WTC11 (cell line): ENCODE measurements around the gene FHIT. TPM values are rescaled to one million over a fixed set of nuclear protein-coding genes. Genes with fewer than 3 reads are reported as not detected.

ENCODE experiments used
- ATAC-seq: fragments of 200-7000 bp; cut with Tn5 transposase; 2 replicates; pipeline ENCODE4 v1.10.0; 2021; ENCODE audit warnings: mild to moderate bottlenecking, moderate library complexity
- CTCF ChIA-PET: fragments of 300-600 bp; sonication (Branson Sonifier 250); formaldehyde crosslinking; loops from one replicate; lab custom pipeline; 2021; ENCODE audit warnings: antibody characterized with exemption; lab: Charles Lee
- POLR2A ChIA-PET: fragments of 350-600 bp; sonication (Branson Sonifier 250); formaldehyde crosslinking; loops from one replicate; lab custom pipeline; 2021; ENCODE audit warnings: antibody characterized with exemption; lab: Charles Lee
- DNase-seq: peaks from one replicate; pipeline ENCODE4 v3.0.0; 2021; ENCODE audit warnings: low spot score
- H3K27ac Mint-ChIP-seq: 2 replicates; pipeline ENCODE4 v1.8.0; 2021; ENCODE audit warnings: mixed read lengths
- H3K27me3 Mint-ChIP-seq: 2 replicates; pipeline ENCODE4 v1.8.0; 2021; ENCODE audit warnings: low read depth, mild to moderate bottlenecking, moderate library complexity, mixed read lengths
- H3K36me3 Mint-ChIP-seq: 2 replicates; pipeline ENCODE4 v1.8.0; 2021; ENCODE audit warnings: mixed read lengths
- H3K4me1 Mint-ChIP-seq: 2 replicates; pipeline ENCODE4 v1.8.0; 2022; ENCODE audit warnings: mixed read lengths
- H3K4me3 Mint-ChIP-seq: 2 replicates; pipeline ENCODE4 v1.8.0; 2021; ENCODE audit warnings: mild to moderate bottlenecking, moderate library complexity, mixed read lengths
- H3K9me3 Mint-ChIP-seq: 2 replicates; pipeline ENCODE4 v1.8.0; 2021; ENCODE audit warnings: mixed read lengths
- ATF1 ChIP-seq: sonication (generic); formaldehyde crosslinking; IDR thresholded peaks from 2 replicates; pipeline ENCODE4 v1.8.1; 2023; ENCODE audit warnings: mild to moderate bottlenecking, moderate library complexity, missing genetic modification reagents
- ATF3 ChIP-seq: sonication (generic); formaldehyde crosslinking; conservative IDR thresholded peaks from 2 replicates; pipeline ENCODE4 v1.8.1; 2022; ENCODE audit warnings: mild to moderate bottlenecking, missing genetic modification reagents
- CREB1 ChIP-seq: sonication (generic); formaldehyde crosslinking; IDR thresholded peaks from 2 replicates; pipeline ENCODE4 v1.8.0; 2023; ENCODE audit warnings: mild to moderate bottlenecking, missing genetic modification reagents
- CREM ChIP-seq: sonication (generic); formaldehyde crosslinking; IDR thresholded peaks from 2 replicates; pipeline ENCODE4 v1.8.1; 2022; ENCODE audit warnings: mild to moderate bottlenecking, missing genetic modification reagents, moderate library complexity
- E2F4 ChIP-seq: sonication (generic); formaldehyde crosslinking; IDR thresholded peaks from 2 replicates; pipeline ENCODE4 v1.8.1; 2022; ENCODE audit warnings: low read depth, mild to moderate bottlenecking, moderate library complexity, missing genetic modification reagents, borderline replicate concordance
- ELF4 ChIP-seq: sonication (generic); formaldehyde crosslinking; IDR thresholded peaks from 2 replicates; pipeline ENCODE4 v1.8.1; 2022; ENCODE audit warnings: low read depth, mild to moderate bottlenecking, moderate library complexity, missing genetic modification reagents
- ETV6 ChIP-seq: sonication (generic); formaldehyde crosslinking; IDR thresholded peaks from 2 replicates; pipeline ENCODE4 v1.8.1; 2022; ENCODE audit warnings: mild to moderate bottlenecking, missing genetic modification reagents
- GTF2I ChIP-seq: fragments of 250-450 bp; sonication (Bioruptor Pico); conservative IDR thresholded peaks from 2 replicates; pipeline ENCODE4 v1.4.0; 2021; ENCODE audit warnings: mild to moderate bottlenecking
- NFE2L1 ChIP-seq: sonication (generic); formaldehyde crosslinking; IDR thresholded peaks from 2 replicates; pipeline ENCODE4 v1.8.1; 2023; ENCODE audit warnings: missing genetic modification reagents
- NFYB ChIP-seq: sonication (generic); formaldehyde crosslinking; conservative IDR thresholded peaks from 2 replicates; pipeline ENCODE4 v1.8.0; 2022; ENCODE audit warnings: low read depth, missing genetic modification reagents
- NR2C2 ChIP-seq: sonication (generic); formaldehyde crosslinking; IDR thresholded peaks from 2 replicates; pipeline ENCODE4 v1.8.0; 2022; ENCODE audit warnings: mild to moderate bottlenecking, missing genetic modification reagents
- RORB ChIP-seq: fragments of 250-450 bp; sonication (Bioruptor Pico); IDR thresholded peaks from 2 replicates; pipeline ENCODE4 v1.9.0; 2021; ENCODE audit warnings: mild to moderate bottlenecking
- TCF7 ChIP-seq: sonication (generic); formaldehyde crosslinking; IDR thresholded peaks from 2 replicates; pipeline ENCODE4 v1.8.0; 2022; ENCODE audit warnings: mild to moderate bottlenecking, low read depth, missing genetic modification reagents, moderate library complexity
- TEAD1 ChIP-seq: sonication (generic); formaldehyde crosslinking; IDR thresholded peaks from 2 replicates; pipeline ENCODE4 v1.8.0; 2022; ENCODE audit warnings: mild to moderate bottlenecking, missing genetic modification reagents
- ZNF138 ChIP-seq: sonication (generic); formaldehyde crosslinking; conservative IDR thresholded peaks from 2 replicates; pipeline ENCODE4 v1.8.1; 2022; ENCODE audit warnings: mild to moderate bottlenecking, moderate library complexity, missing genetic modification reagents
- ZNF532 ChIP-seq: fragments of 250-450 bp; sonication (Bioruptor Pico); IDR thresholded peaks from 2 replicates; pipeline ENCODE4 v1.9.0; 2021; ENCODE audit warnings: mild to moderate bottlenecking, borderline replicate concordance
- total RNA-seq: library from RNA; stranded (reverse); gene quantifications from 3 replicates; pipeline ENCODE4 v1.2.3, GENCODE V29; 2021
- TF ChIP-seq, protein P1 (sequence below): sonication (generic); formaldehyde crosslinking; IDR thresholded peaks from 2 replicates; pipeline ENCODE4 v1.8.0; 2023; ENCODE audit warnings: missing genetic modification reagents
- TF ChIP-seq, protein P2 (sequence below): fragments of 250-450 bp; sonication (Bioruptor Pico); IDR thresholded peaks from 2 replicates; pipeline ENCODE4 v1.9.0; 2021; ENCODE audit warnings: mild to moderate bottlenecking
- TF ChIP-seq, protein P3 (sequence below): sonication (generic); formaldehyde crosslinking; conservative IDR thresholded peaks from 2 replicates; pipeline ENCODE4 v1.8.1; 2023; ENCODE audit warnings: mild to moderate bottlenecking, low read depth, missing genetic modification reagents, moderate library complexity
- TF ChIP-seq, protein P4 (sequence below): sonication (generic); formaldehyde crosslinking; IDR thresholded peaks from 2 replicates; pipeline ENCODE4 v1.8.1; 2023; ENCODE audit warnings: mild to moderate bottlenecking, missing genetic modification reagents, borderline replicate concordance

The FHIT gene
- total RNA-seq, 1 experiment from 2014 or later = 2.6 TPM

GRCh38 chr3:61201071-61201470 is 50.2 kb downstream of the FHIT start:
- no peak overlapping the region for H3K27ac Mint-ChIP-seq
- no peak for TF ChIP-seq ZNF532 (CRISPR knock-in tag)
- no peak for TF ChIP-seq NFE2L1
- TF ChIP-seq RORB = no peak
- TF ChIP-seq, protein P1, sequence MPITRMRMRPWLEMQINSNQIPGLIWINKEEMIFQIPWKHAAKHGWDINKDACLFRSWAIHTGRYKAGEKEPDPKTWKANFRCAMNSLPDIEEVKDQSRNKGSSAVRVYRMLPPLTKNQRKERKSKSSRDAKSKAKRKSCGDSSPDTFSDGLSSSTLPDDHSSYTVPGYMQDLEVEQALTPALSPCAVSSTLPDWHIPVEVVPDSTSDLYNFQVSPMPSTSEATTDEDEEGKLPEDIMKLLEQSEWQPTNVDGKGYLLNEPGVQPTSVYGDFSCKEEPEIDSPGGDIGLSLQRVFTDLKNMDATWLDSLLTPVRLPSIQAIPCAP (CRISPR knock-in tag) = no peak
- TF ChIP-seq, protein P2, sequence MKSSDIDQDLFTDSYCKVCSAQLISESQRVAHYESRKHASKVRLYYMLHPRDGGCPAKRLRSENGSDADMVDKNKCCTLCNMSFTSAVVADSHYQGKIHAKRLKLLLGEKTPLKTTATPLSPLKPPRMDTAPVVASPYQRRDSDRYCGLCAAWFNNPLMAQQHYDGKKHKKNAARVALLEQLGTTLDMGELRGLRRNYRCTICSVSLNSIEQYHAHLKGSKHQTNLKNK (CRISPR knock-in tag) = no peak
- TF ChIP-seq NR2C2 (CRISPR knock-in tag) = no peak
- TF ChIP-seq NFYB (CRISPR knock-in tag) = no peak
- no peak for TF ChIP-seq ZNF138 (CRISPR knock-in tag)
- no peak for TF ChIP-seq E2F4
- TF ChIP-seq TEAD1 (CRISPR knock-in tag) = no peak
- TF ChIP-seq, protein P3, sequence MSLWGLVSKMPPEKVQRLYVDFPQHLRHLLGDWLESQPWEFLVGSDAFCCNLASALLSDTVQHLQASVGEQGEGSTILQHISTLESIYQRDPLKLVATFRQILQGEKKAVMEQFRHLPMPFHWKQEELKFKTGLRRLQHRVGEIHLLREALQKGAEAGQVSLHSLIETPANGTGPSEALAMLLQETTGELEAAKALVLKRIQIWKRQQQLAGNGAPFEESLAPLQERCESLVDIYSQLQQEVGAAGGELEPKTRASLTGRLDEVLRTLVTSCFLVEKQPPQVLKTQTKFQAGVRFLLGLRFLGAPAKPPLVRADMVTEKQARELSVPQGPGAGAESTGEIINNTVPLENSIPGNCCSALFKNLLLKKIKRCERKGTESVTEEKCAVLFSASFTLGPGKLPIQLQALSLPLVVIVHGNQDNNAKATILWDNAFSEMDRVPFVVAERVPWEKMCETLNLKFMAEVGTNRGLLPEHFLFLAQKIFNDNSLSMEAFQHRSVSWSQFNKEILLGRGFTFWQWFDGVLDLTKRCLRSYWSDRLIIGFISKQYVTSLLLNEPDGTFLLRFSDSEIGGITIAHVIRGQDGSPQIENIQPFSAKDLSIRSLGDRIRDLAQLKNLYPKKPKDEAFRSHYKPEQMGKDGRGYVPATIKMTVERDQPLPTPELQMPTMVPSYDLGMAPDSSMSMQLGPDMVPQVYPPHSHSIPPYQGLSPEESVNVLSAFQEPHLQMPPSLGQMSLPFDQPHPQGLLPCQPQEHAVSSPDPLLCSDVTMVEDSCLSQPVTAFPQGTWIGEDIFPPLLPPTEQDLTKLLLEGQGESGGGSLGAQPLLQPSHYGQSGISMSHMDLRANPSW = no peak
- CTCF ChIA-PET = no interaction called here
- H3K4me1 Mint-ChIP-seq = peaks cover 3% of the 10 kb centered on the region; the same call in 1 of the 2 replicates
- DNase-seq (no peak), ATAC-seq (no peak)
- peaks cover 9% of the 10 kb centered on the region for H3K9me3 Mint-ChIP-seq
- POLR2A ChIA-PET = no interaction called here
- no peak overlapping the region for H3K4me3 Mint-ChIP-seq
- H3K27me3 Mint-ChIP-seq = no peaks in the 10 kb centered on the region
- peaks cover 6% of the 10 kb centered on the region for H3K36me3 Mint-ChIP-seq

- peaks cover 6% of the 10 kb centered on the region for H3K9me3 Mint-ChIP-seq
- no peaks in the 10 kb centered on the region for H3K27me3 Mint-ChIP-seq
- ATAC-seq = no peak
- no peak overlapping the region for H3K4me3 Mint-ChIP-seq
- peaks cover 4% of the 10 kb centered on the region for H3K4me1 Mint-ChIP-seq
- no peak for DNase-seq
- POLR2A ChIA-PET = no interaction called here
- H3K36me3 Mint-ChIP-seq = peaks cover 4% of the 10 kb centered on the region
- no peak overlapping the region for H3K27ac Mint-ChIP-seq
- CTCF ChIA-PET = no interaction called here
- TF ChIP-seq, protein P1 (CRISPR knock-in tag) = no peak
- TF ChIP-seq TCF7 (CRISPR knock-in tag) = no peak
- TF ChIP-seq, protein P4, sequence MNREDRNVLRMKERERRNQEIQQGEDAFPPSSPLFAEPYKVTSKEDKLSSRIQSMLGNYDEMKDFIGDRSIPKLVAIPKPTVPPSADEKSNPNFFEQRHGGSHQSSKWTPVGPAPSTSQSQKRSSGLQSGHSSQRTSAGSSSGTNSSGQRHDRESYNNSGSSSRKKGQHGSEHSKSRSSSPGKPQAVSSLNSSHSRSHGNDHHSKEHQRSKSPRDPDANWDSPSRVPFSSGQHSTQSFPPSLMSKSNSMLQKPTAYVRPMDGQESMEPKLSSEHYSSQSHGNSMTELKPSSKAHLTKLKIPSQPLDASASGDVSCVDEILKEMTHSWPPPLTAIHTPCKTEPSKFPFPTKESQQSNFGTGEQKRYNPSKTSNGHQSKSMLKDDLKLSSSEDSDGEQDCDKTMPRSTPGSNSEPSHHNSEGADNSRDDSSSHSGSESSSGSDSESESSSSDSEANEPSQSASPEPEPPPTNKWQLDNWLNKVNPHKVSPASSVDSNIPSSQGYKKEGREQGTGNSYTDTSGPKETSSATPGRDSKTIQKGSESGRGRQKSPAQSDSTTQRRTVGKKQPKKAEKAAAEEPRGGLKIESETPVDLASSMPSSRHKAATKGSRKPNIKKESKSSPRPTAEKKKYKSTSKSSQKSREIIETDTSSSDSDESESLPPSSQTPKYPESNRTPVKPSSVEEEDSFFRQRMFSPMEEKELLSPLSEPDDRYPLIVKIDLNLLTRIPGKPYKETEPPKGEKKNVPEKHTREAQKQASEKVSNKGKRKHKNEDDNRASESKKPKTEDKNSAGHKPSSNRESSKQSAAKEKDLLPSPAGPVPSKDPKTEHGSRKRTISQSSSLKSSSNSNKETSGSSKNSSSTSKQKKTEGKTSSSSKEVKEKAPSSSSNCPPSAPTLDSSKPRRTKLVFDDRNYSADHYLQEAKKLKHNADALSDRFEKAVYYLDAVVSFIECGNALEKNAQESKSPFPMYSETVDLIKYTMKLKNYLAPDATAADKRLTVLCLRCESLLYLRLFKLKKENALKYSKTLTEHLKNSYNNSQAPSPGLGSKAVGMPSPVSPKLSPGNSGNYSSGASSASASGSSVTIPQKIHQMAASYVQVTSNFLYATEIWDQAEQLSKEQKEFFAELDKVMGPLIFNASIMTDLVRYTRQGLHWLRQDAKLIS (CRISPR knock-in tag) = no peak
- no peak for TF ChIP-seq ELF4
- TF ChIP-seq NFE2L1 = no peak
- TF ChIP-seq ATF3 (CRISPR knock-in tag) = no peak
- TF ChIP-seq ETV6 (CRISPR knock-in tag) = no peak
- no peak for TF ChIP-seq CREB1 (CRISPR knock-in tag)
- TF ChIP-seq GTF2I (CRISPR knock-in tag) = no peak
- TF ChIP-seq ATF1 (CRISPR knock-in tag) = no peak
- no peak for TF ChIP-seq CREM (CRISPR knock-in tag)
Observed at GRCh38 chr3:61200270-61200669, 51.0 kb downstream of the FHIT start.
